B cell (primary cell): ENCODE results near the gene ITCH.

Experiments
- CTCF ChIP-seq: fragments of 200-600 bp; IDR thresholded peaks from one replicate; pipeline ENCODE4 v1.8.0; 2022; ENCODE audit warnings: antibody characterized with exemption, mild to moderate bottlenecking
- EZH2 ChIP-seq: IDR thresholded peaks from 2 replicates; pipeline ENCODE4 v1.6.1; 2012; ENCODE audit warnings: borderline replicate concordance, low read depth, mild to moderate bottlenecking, moderate library complexity, low read length; ENCODE audit not compliant: insufficient read depth, poor library complexity, severe bottlenecking

GRCh38 chr20:34512266-34512954 lies 149.3 kb downstream of the ITCH start:
- TF ChIP-seq EZH2, result no peak
- TF ChIP-seq CTCF, result no peak
